Astrocyte (in vitro differentiated cells and primary cell): ENCODE measurements around the gene FOXP3.

Source experiments
- EZH2 ChIP-seq: IDR thresholded peaks from 2 replicates; pipeline ENCODE4 v1.6.1; 2012; ENCODE audit warnings: mild to moderate bottlenecking, low read length, inconsistent platforms; ENCODE audit not compliant: insufficient read depth
- TF ChIP-seq, protein P1 (sequence below): IDR thresholded peaks from 2 replicates; pipeline ENCODE4 v1.5.1; 2011; ENCODE audit warnings: low read depth, mild to moderate bottlenecking, inconsistent platforms, low read length, moderate library complexity; ENCODE audit not compliant: insufficient read depth

DNA sequence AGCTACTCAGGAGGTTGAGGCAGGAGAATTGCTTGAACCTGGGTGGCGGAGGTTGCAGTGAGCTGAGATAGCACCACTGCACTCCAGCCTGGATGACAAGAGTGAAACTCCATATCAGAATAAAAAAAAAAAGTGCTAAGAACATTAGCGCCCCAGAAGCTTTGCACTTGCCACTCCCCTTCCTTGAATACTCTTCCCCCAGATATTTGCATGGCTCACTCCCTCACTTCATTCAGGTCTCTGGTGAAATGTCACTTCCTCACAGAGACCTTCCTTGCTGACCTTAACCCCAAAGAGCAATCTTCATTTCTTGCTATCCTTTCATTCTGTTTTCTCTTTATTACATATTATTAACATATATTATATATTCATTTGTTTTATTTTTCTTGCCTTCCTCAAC is 42.6 kb downstream of the FOXP3 start:
- TF ChIP-seq, protein P1, sequence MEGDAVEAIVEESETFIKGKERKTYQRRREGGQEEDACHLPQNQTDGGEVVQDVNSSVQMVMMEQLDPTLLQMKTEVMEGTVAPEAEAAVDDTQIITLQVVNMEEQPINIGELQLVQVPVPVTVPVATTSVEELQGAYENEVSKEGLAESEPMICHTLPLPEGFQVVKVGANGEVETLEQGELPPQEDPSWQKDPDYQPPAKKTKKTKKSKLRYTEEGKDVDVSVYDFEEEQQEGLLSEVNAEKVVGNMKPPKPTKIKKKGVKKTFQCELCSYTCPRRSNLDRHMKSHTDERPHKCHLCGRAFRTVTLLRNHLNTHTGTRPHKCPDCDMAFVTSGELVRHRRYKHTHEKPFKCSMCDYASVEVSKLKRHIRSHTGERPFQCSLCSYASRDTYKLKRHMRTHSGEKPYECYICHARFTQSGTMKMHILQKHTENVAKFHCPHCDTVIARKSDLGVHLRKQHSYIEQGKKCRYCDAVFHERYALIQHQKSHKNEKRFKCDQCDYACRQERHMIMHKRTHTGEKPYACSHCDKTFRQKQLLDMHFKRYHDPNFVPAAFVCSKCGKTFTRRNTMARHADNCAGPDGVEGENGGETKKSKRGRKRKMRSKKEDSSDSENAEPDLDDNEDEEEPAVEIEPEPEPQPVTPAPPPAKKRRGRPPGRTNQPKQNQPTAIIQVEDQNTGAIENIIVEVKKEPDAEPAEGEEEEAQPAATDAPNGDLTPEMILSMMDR = no peak
- TF ChIP-seq EZH2 = no peak
